ENCODE data around the gene RGL2. TPM values are rescaled to one million over a fixed set of nuclear protein-coding genes. Genes with fewer than 3 reads are reported as not detected.
A peak's percentile ranks its signal among the peaks of the same experiment; 100 is the strongest.
"Not testable (repeated sequence)": the region's sequence is repeated elsewhere in the genome, so short reads cannot be mapped to it uniquely, and the experiment has no call there.

RGL2 gene, protein sequence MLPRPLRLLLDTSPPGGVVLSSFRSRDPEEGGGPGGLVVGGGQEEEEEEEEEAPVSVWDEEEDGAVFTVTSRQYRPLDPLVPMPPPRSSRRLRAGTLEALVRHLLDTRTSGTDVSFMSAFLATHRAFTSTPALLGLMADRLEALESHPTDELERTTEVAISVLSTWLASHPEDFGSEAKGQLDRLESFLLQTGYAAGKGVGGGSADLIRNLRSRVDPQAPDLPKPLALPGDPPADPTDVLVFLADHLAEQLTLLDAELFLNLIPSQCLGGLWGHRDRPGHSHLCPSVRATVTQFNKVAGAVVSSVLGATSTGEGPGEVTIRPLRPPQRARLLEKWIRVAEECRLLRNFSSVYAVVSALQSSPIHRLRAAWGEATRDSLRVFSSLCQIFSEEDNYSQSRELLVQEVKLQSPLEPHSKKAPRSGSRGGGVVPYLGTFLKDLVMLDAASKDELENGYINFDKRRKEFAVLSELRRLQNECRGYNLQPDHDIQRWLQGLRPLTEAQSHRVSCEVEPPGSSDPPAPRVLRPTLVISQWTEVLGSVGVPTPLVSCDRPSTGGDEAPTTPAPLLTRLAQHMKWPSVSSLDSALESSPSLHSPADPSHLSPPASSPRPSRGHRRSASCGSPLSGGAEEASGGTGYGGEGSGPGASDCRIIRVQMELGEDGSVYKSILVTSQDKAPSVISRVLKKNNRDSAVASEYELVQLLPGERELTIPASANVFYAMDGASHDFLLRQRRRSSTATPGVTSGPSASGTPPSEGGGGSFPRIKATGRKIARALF
- 10 to 100 TPM; 34.7 to 49.9 TPM for total RNA-seq

DNA sequence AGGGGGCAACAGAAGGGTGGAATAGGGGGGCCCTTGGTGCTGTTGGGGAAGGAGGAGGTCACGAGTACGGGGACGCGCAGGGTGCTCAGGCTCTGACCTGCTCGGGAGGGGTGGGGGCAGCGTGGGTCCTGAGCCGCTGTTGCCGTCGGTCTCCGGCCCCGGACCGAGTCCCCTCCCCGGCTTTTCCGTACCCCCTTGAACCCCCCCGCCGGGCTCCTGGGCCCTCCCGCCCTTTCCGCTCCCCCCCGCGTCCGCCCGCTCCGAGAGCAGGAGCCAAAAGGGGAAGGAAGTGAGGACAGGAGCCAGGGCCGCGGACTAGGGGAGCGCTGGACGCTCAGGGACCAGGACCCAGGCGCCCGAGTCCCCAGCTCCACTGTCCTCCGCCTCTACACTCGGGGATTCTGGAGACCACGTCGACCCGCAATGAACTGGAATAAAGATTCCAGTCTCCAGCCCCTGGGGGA is at the start of gene RGL2:
Gene RGL2, minus strand, starts transcription at position 170 of the 464 bp plus-strand sequence. CDS start 332 bp downstream, outside the sequence.
- H3K9me3 Mint-ChIP-seq (ENCODE audit: low read depth) = no peaks in the 10 kb centered on the region
- CTCF ChIA-PET = interaction anchor here (1.0 to 5.4 kb wide), 14 partner anchors 10 to 287 kb away, joined by 3 to 37 read pairs (median 8); partner anchors contain the start of genes B3GALT4, PFDN6, RPS18 and TAPBP
- peaks cover 33% of the 10 kb centered on the region for H3K36me3 Mint-ChIP-seq

DNA sequence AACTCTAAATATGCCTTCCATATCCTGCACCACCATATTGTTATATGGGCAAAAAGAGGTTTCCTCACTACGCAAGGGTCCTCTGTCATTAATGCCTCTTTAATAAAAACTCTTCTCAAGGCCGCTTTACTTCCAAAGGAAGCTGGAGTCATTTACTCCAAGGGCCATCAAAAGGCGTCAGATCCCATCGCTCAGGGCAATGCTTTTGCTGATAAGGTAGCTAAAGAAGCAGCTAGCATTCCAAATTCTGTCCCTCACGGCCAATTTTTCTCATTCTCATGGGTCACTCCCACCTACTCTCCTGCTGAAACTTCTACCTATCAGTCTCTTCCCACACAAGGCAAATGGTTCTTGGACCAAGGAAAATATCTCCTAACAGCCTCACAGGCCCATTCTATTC is 49.1 kb upstream of the RGL2 start:
- no peak for DNase-seq
- H3K27ac Mint-ChIP-seq = no peak overlapping the region
- no peaks in the 10 kb centered on the region for H3K9me3 Mint-ChIP-seq (ENCODE audit: low read depth)
- H3K4me3 Mint-ChIP-seq = no peak overlapping the region
- H3K4me1 Mint-ChIP-seq = peaks cover 30% of the 10 kb centered on the region
- CTCF ChIA-PET = interaction anchor here (0.7 to 1.7 kb wide), 2 partner anchors 22 to 49 kb away, joined by 3 read pairs; partner anchors contain the start of gene RGL2
- no peaks in the 10 kb centered on the region for H3K36me3 Mint-ChIP-seq
- no peak for ATAC-seq
- peaks cover 6% of the 10 kb centered on the region for H3K27me3 Mint-ChIP-seq

More for the DNA sequence above, at the start of gene RGL2:
- H3K4me1 Mint-ChIP-seq = peaks cover 33% of the 10 kb centered on the region
- H3K4me3 Mint-ChIP-seq = peak within 1 kb of the TSS; percentile 90
- DNase-seq (peak; percentile 83), ATAC-seq (peak; percentile 53)
- H3K27ac Mint-ChIP-seq = peak within 1 kb of the TSS; percentile 99
- H3K27me3 Mint-ChIP-seq = no peaks in the 10 kb centered on the region

DNA sequence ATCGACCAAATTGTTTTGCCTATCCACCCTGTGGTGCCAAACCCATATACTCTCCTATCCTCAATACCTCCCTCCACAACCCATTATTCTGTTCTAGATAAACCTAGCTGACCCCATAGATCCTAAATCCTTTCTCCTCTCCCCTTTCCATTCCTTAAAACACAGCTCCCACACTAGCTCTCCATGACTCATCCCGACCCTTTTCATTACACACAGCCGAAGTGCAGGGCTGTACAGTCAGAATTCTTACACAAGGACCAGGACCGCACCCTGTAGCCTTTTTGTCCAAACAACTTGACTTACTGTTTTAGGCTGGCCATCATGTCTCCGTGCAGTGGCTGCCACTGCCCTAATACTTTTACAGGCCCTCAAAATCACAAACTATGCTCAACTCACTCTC is 48.2 kb upstream of the RGL2 start:
- not testable (repeated sequence) for H3K36me3 Mint-ChIP-seq; H3K27me3 Mint-ChIP-seq; H3K9me3 Mint-ChIP-seq (ENCODE audit: low read depth); DNase-seq; H3K27ac Mint-ChIP-seq; ATAC-seq; H3K4me3 Mint-ChIP-seq
- CTCF ChIA-PET = interaction anchor here (1.7 to 3.3 kb wide), 2 partner anchors 44 to 48 kb away, joined by 3 to 11 read pairs; partner anchors contain the start of gene RGL2
- H3K4me1 Mint-ChIP-seq = peaks cover 32% of the 10 kb centered on the region

DNA sequence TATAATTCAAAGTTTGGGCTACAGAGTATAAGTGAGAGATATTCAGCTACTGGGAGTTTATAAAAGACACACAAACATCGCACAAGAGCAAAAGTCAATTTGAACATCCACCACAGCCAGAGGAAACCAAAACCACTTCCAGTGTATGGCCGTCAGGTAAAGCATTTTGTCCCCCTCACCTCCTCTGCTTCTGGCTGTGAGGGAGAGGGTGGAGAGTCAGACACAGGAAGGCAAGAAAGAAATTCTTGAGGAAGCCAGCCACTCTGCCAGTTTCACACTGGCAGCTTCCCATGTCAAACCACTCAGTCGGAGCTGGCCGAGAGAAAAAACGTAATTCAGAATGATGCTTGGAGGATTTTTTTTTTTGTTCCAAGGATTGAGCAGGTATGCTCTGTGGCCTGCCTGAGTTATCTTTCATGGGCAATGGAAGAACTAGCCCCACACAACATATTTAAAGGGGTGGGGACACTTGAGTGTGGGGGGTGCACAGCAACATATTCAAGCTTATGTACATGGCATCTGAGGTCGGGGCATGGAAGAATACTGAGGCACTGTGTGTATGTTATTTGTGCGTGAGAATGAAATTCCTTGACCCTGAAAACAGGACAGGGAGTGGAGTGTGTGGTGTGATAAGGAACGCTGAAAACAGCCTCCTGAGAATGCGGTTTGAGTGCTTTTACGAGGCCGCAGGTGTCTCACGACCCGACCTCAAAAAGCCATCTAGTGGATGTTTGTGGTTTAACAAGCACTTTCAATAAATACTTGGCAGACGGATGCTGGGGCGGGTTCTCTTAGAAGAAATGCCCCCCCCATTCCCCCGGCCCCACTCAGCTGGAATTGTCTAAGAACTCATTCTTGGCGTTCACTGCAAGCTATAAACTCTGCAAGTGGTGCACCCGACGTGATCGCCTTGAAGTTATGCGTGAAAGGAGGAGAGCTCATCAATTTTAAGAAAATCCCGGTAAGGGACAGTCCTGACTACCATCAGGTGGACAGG is 46.3 kb upstream of the RGL2 start:
- DNase-seq (peak; percentile 86), ATAC-seq (peak; percentile 66)
- CTCF ChIA-PET = interaction anchor here (0.7 to 3.3 kb wide), 21 partner anchors 10 to 187 kb away, joined by 3 to 21 read pairs (median 5); partner anchors contain the start of genes B3GALT4, KIFC1, PFDN6 and RPS18
- Mint-ChIP-seq H3K27ac (peak overlapping the region; percentile 88), H3K4me1 (peaks cover 32% of the 10 kb centered on the region), H3K4me3 (peak overlapping the region; percentile 69), H3K9me3 (ENCODE audit: low read depth) (no peaks in the 10 kb centered on the region), H3K36me3 (no peaks in the 10 kb centered on the region), H3K27me3 (peaks cover 4% of the 10 kb centered on the region)

DNA sequence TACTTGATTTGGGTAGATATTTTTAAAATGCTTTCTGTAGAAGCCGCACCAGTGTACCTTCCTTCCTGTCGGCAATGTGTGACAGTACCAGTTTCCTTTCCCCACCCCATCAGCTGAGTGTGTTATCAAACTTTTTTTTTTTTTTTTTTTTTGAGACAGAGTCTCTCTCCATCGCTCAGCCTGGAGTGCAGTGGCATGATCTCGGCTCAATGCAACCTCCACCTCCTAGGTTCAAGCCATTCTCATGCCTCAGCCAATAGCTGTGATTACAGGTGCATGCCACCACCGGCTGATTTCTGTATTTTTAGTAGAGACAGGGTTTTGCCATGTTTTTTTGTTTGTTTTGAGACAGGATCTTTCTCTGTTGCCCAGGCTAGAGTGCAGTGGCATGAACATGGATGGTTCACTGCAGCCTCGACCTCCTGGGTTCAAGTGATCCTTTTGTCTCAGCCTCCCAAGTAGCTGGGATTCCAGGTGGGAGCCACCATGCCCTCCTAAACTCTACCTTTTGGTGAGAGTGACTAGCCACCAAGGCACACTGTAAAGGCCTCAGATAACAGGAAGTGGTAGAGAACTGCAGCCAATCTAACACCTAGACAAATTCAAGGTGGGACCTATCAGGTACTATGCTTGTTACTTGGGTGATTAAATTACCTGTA is 45.3 kb upstream of the RGL2 start:
- peak overlapping the region; percentile 69 for H3K4me3 Mint-ChIP-seq
- peak; percentile 75 for DNase-seq
- peak overlapping the region; percentile 88 for H3K27ac Mint-ChIP-seq
- H3K4me1 Mint-ChIP-seq = peaks cover 32% of the 10 kb centered on the region
- H3K9me3 Mint-ChIP-seq (ENCODE audit: low read depth) = no peaks in the 10 kb centered on the region
- peak; percentile 83 for ATAC-seq
- CTCF ChIA-PET = interaction anchor here (0.7 to 3.3 kb wide), 18 partner anchors 9 to 146 kb away, joined by 3 to 21 read pairs (median 6); partner anchors contain the start of genes B3GALT4, KIFC1, PFDN6 and WDR46
- H3K27me3 Mint-ChIP-seq = peaks cover 4% of the 10 kb centered on the region
- H3K36me3 Mint-ChIP-seq = no peaks in the 10 kb centered on the region

DNA sequence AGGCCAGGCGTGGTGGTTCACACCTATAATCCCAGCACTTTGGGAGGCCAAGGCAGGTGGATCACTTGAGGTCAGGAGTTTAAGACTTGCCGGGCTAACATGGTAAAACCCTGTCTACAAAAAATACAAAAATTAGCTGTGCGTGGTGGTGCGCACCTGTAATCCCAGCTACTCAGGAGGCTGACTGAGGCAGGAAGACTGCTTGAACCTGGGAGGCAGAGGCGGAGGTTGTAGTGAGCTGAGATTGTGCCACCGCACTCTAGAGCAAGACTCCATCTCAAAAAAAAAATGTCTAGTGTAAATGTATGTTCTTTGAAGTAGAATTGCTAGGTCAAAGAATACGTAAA is 44.8 kb upstream of the RGL2 start:
- peak overlapping the region; percentile 69 for H3K4me3 Mint-ChIP-seq
- not testable (repeated sequence) for DNase-seq

DNA sequence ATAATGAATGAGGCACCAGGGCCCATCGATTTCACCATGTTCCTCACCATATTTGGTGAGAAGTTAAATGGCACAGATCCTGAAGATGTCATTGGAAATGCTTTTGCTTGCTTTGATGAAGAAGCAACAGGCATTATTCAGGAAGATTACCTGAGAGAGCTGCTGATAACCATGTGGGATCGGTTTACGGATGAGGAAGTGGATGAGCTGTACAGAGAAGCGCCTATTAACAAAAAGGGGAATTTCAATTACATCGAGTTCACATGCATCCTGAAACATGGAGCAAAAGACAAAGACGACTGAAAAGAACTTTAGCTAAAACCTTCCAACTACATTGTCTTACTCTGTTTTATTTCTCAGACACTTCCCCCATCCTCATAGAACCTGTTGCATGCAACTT is 40.5 kb upstream of the RGL2 start:
- H3K4me1 Mint-ChIP-seq = peaks cover 15% of the 10 kb centered on the region
- no peaks in the 10 kb centered on the region for H3K9me3 Mint-ChIP-seq (ENCODE audit: low read depth)
- no peaks in the 10 kb centered on the region for H3K36me3 Mint-ChIP-seq
- no peak for ATAC-seq
- CTCF ChIA-PET = interaction anchor here (0.6 to 1.4 kb wide), 2 partner anchors 10 to 14 kb away, joined by 3 to 4 read pairs; a partner anchor contains a TSS
- no peak overlapping the region for H3K4me3 Mint-ChIP-seq
- no peaks in the 10 kb centered on the region for H3K27me3 Mint-ChIP-seq
- no peak for DNase-seq
- H3K27ac Mint-ChIP-seq = no peak overlapping the region

More for the DNA sequence above, 44.8 kb upstream of the RGL2 start:
- Mint-ChIP-seq H3K27ac (peak overlapping the region; percentile 88), H3K4me1 (peaks cover 32% of the 10 kb centered on the region)
- peak; percentile 6 for ATAC-seq
- not testable (repeated sequence) for H3K27me3 Mint-ChIP-seq; H3K36me3 Mint-ChIP-seq; H3K9me3 Mint-ChIP-seq (ENCODE audit: low read depth)
- CTCF ChIA-PET = interaction anchor here (0.8 to 2.9 kb wide), 11 partner anchors 10 to 145 kb away, joined by 3 to 21 read pairs (median 6); partner anchors contain the start of genes B3GALT4, KIFC1, PFDN6 and WDR46

DNA sequence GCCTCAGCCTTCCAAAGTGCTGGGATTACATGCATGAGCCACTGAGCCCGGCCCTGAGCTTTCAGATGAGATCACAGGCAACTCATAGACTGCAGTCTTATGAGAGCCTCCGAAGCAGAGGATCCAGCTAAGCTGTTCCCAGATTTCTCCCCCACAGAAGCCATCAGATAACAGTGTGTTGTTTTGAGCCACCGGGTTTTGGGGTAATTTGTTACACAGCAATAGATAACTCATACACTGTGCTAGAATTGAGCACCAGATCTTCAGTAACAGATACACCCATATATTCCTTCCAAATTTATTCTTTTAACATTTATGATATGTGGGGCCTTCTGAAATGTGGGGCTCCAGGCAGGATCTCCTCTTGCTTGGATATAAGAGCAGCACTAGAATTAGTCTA is 37.8 kb upstream of the RGL2 start:
- no peaks in the 10 kb centered on the region for H3K9me3 Mint-ChIP-seq (ENCODE audit: low read depth)
- H3K36me3 Mint-ChIP-seq = no peaks in the 10 kb centered on the region
- no peak overlapping the region for H3K27ac Mint-ChIP-seq
- DNase-seq = no peak
- no peak for ATAC-seq
- CTCF ChIA-PET = no interaction called here
- H3K4me1 Mint-ChIP-seq = peaks cover 3% of the 10 kb centered on the region
- no peaks in the 10 kb centered on the region for H3K27me3 Mint-ChIP-seq
- no peak overlapping the region for H3K4me3 Mint-ChIP-seq

DNA sequence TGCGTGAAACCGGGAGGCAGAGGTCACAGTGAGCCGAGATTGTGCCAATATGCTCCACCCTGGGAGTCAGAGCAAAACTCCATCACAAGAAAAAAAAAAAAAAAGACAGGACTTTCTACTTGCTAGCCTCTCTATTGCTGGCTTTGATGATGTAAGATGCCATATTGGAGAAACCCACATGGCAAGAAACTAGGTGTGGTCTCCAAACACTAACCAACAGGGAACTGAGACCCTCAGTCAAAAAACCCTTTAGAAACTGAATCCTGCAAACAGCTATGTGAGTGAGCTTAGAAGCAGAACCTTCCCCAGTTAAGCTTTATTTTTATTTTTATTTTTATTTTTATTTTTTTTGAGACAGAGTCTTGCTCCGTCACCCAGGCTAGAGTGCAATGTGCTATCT is 37.2 kb upstream of the RGL2 start:
- H3K27me3 Mint-ChIP-seq = no peaks in the 10 kb centered on the region
- ATAC-seq (no peak), DNase-seq (no peak)
- H3K36me3 Mint-ChIP-seq = no peaks in the 10 kb centered on the region
- peaks cover 3% of the 10 kb centered on the region for H3K4me1 Mint-ChIP-seq
- no peaks in the 10 kb centered on the region for H3K9me3 Mint-ChIP-seq (ENCODE audit: low read depth)
- CTCF ChIA-PET = no interaction called here
- no peak overlapping the region for H3K4me3 Mint-ChIP-seq
- H3K27ac Mint-ChIP-seq = no peak overlapping the region

DNA sequence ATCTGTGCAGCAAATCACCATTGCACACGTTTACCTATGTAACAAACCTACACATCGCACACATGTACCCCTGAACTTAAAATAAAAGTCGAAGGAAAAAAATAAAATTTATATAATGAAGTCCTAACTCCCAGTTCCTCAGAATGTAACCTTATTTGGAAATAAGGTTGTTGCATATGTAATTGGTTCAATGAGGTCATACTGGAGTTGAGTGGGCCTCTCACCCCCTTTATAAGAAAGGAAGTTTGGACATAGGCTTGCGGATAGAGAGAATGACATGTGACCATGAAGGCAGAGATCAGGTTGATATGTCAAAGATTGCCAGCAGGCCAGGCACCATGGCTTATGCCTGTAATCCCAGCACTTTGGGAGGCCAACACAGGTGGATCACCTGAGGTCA is 34.9 kb upstream of the RGL2 start:
- DNase-seq = no peak
- H3K4me1 Mint-ChIP-seq = peaks cover 3% of the 10 kb centered on the region
- H3K27me3 Mint-ChIP-seq = no peaks in the 10 kb centered on the region
- H3K27ac Mint-ChIP-seq = no peak overlapping the region
- no peaks in the 10 kb centered on the region for H3K36me3 Mint-ChIP-seq
- ATAC-seq = no peak
- CTCF ChIA-PET = interaction anchor here (0.6 to 1.0 kb wide), 2 partner anchors 9 to 11 kb away, joined by 3 to 6 read pairs; no protein-coding TSS in a partner anchor
- no peak overlapping the region for H3K4me3 Mint-ChIP-seq
- H3K9me3 Mint-ChIP-seq (ENCODE audit: low read depth) = no peaks in the 10 kb centered on the region

DNA sequence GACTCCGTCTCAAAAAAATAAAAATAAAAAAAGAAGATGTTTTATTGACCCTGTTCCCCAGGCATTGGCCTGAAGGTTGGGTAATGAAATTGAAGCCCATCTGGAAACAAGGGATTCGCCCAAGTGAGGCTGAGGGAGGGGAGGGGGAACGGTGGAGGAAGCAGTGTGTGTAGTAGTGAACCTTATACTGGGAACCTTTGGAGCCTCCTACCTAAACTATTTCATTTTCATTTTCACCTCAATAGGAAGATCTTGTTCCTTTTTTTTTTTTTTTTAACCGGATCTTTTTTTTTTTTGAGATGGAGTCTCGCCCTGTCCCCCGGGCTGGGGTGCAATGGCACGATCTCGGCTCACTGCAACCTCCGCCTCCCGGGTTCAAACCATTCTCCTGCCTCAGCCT is 32.0 kb upstream of the RGL2 start:
- no peak overlapping the region for H3K4me3 Mint-ChIP-seq
- H3K4me1 Mint-ChIP-seq = peaks cover 5% of the 10 kb centered on the region
- CTCF ChIA-PET = no interaction called here
- no peak overlapping the region for H3K27ac Mint-ChIP-seq
- DNase-seq (no peak), ATAC-seq (no peak)
- H3K36me3 Mint-ChIP-seq = no peaks in the 10 kb centered on the region
- no peaks in the 10 kb centered on the region for H3K9me3 Mint-ChIP-seq (ENCODE audit: low read depth)
- H3K27me3 Mint-ChIP-seq = no peaks in the 10 kb centered on the region

DNA sequence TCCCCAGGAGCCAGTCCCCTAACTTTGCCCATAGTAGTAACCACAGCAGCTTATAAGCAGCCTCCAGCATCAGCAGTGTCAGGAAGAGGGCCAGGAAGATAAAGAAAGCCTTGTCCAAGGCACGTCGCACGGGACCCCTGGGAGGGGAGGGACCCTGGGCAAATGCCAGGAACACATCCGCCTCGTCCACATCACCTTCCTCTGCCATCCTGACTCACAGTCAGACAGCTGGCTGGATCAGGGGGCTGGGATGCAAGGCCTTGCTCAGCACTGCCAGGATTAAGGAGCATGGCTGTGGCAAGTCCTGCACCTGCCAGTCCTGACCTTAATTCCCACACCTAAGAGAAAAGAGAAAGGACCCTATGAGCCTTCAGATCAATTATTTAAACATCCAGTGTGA is 30.3 kb upstream of the RGL2 start:
- Mint-ChIP-seq H3K27ac (no peak overlapping the region), H3K4me1 (peaks cover 7% of the 10 kb centered on the region), H3K9me3 (ENCODE audit: low read depth) (no peaks in the 10 kb centered on the region), H3K4me3 (no peak overlapping the region), H3K27me3 (no peaks in the 10 kb centered on the region), H3K36me3 (no peaks in the 10 kb centered on the region)
- CTCF ChIA-PET = interaction anchor here (1.1 to 1.5 kb wide), 2 partner anchors 11 to 15 kb away, joined by 4 read pairs; no protein-coding TSS in a partner anchor
- ATAC-seq (no peak), DNase-seq (no peak)
